ENCODE data around the gene MYH10.
"Not testable (repeated sequence)": the region's sequence is repeated elsewhere in the genome, so short reads cannot be mapped to it uniquely, and the experiment has no call there.

The MYH10 gene

GRCh38 chr17:8552577-8553320 lies 77.8 kb downstream of the MYH10 start:
- Histone ChIP-seq H3K27ac (ENCODE audit: low read depth, low read length, poor library complexity, severe bottlenecking) (no peak overlapping the region), H3K9ac (ENCODE audit: low read length) (no peak overlapping the region), H3K4me2 (ENCODE audit: low read length) (no peak overlapping the region), H3F3A (ENCODE audit: insufficient read depth, low read length) (no peaks in the 10 kb centered on the region), H3K9me3 (ENCODE audit: low read length) (no peaks in the 10 kb centered on the region), H3K27me3 (ENCODE audit: insufficient read depth, low read length) (no peaks in the 10 kb centered on the region), H3K36me3 (ENCODE audit: insufficient read depth, low read length) (no peaks in the 10 kb centered on the region), H3K9me2 (ENCODE audit: low read depth, low read length) (no peaks in the 10 kb centered on the region), H3K79me2 (ENCODE audit: insufficient read depth, low read length) (no peaks in the 10 kb centered on the region), H4K20me1 (ENCODE audit: insufficient read depth, low read length) (no peaks in the 10 kb centered on the region), H3K4me1 (ENCODE audit: insufficient read depth, low read length, severe bottlenecking) (no peaks in the 10 kb centered on the region), H3K4me3 (ENCODE audit: low read depth, low read length, poor library complexity, severe bottlenecking) (no peak overlapping the region), H2AFZ (ENCODE audit: low read length) (no peak overlapping the region)
- TF ChIP-seq EZH2 (IDR thresholded peaks at IDR 0.05; ENCODE audit: borderline replicate concordance, low read length) (no peak), CTCF (IDR thresholded peaks at IDR 0.05; ENCODE audit: low read length) (no peak)

- Histone ChIP-seq H3K9ac (ENCODE audit: low read length) (no peak overlapping the region), H3K9me3 (ENCODE audit: low read length) (no peaks in the 10 kb centered on the region), H3K36me3 (ENCODE audit: insufficient read depth, low read length) (peaks cover 11% of the 10 kb centered on the region; the same call in 1 of the 2 replicates), H2AFZ (ENCODE audit: low read length) (no peak overlapping the region), H3K4me1 (ENCODE audit: insufficient read depth, low read length, severe bottlenecking) (no peaks in the 10 kb centered on the region), H4K20me1 (ENCODE audit: insufficient read depth, low read length) (no peaks in the 10 kb centered on the region), H3K27me3 (ENCODE audit: insufficient read depth, low read length) (no peaks in the 10 kb centered on the region), H3F3A (ENCODE audit: insufficient read depth, low read length) (no peaks in the 10 kb centered on the region), H3K79me2 (ENCODE audit: insufficient read depth, low read length) (no peaks in the 10 kb centered on the region), H3K4me3 (ENCODE audit: low read depth, low read length, poor library complexity, severe bottlenecking) (no peak overlapping the region), H3K9me2 (ENCODE audit: low read depth, low read length) (no peaks in the 10 kb centered on the region), H3K4me2 (ENCODE audit: low read length) (no peak overlapping the region), H3K27ac (ENCODE audit: low read depth, low read length, poor library complexity, severe bottlenecking) (no peak overlapping the region)
- TF ChIP-seq CTCF (IDR thresholded peaks at IDR 0.05; ENCODE audit: low read length) (no peak), EZH2 (IDR thresholded peaks at IDR 0.05; ENCODE audit: borderline replicate concordance, low read length) (no peak)
Observed at GRCh38 chr17:8542599-8543502, 87.7 kb downstream of the MYH10 start.

- not testable (repeated sequence) for H3K4me1 ChIP-seq (ENCODE audit: insufficient read depth, low read length, severe bottlenecking); H4K20me1 ChIP-seq (ENCODE audit: insufficient read depth, low read length); H2AFZ ChIP-seq (ENCODE audit: low read length); H3K9ac ChIP-seq (ENCODE audit: low read length); H3K4me3 ChIP-seq (ENCODE audit: low read depth, low read length, poor library complexity, severe bottlenecking); H3F3A ChIP-seq (ENCODE audit: insufficient read depth, low read length); H3K9me3 ChIP-seq (ENCODE audit: low read length); H3K79me2 ChIP-seq (ENCODE audit: insufficient read depth, low read length); H3K27ac ChIP-seq (ENCODE audit: low read depth, low read length, poor library complexity, severe bottlenecking); H3K9me2 ChIP-seq (ENCODE audit: low read depth, low read length); H3K27me3 ChIP-seq (ENCODE audit: insufficient read depth, low read length); H3K4me2 ChIP-seq (ENCODE audit: low read length)
- H3K36me3 ChIP-seq (ENCODE audit: insufficient read depth, low read length): peaks cover 11% of the 10 kb centered on the region; the same call in 1 of the 2 replicates
Observed at GRCh38 chr17:8539976-8540375, 90.5 kb downstream of the MYH10 start.

Measured in OCI-LY1 (cell line).